ENCODE results near the gene ADCK2. TPM values are rescaled to one million over a fixed set of nuclear protein-coding genes. Genes with fewer than 3 reads are reported as not detected.
A peak's percentile ranks its signal among the peaks of the same experiment; 100 is the strongest.

Gene ADCK2
- total RNA-seq, 4 donors from 2014 or later: 19.2 to 43.5 (median 26.8) TPM

- TF ChIP-seq EP300 (IDR thresholded peaks at IDR 0.05) (no peak), POLR2AphosphoS5 (IDR thresholded peaks at IDR 0.05) (no peak), CTCF (IDR thresholded peaks at IDR 0.05) (no peak), POLR2A (IDR thresholded peaks at IDR 0.05; ENCODE audit: low read depth) (no peak)
- no peak overlapping the region for H3K4me3 ChIP-seq
- peaks cover 27 to 37% (median 31%) of the 10 kb centered on the region in 4 donors for H3K4me1 ChIP-seq
- DNase-seq (ENCODE audit: extremely low spot score): no peak
- intact Hi-C loops (cut with DNase I): loop anchor here (5.0 kb wide), 1 partner anchor 177 kb away; the partner anchor contains the start of gene MKRN1
- H3K9me3 ChIP-seq: no peaks in the 10 kb centered on the region
- no peaks in the 10 kb centered on the region for H3K27me3 ChIP-seq
- H3K36me3 ChIP-seq: no peaks in the 10 kb centered on the region
- 94% methylated on average over 4 of the region's 4 CpGs for WGBS
- peak overlapping the region in 1 of 4 donors; percentile 58 for H3K27ac ChIP-seq (replicated peaks in 1 of 4)
Observed at GRCh38 chr7:140654661-140655060, 18.1 kb upstream of the ADCK2 start.

- Histone ChIP-seq H3K27me3 (no peaks in the 10 kb centered on the region), H3K27ac (replicated peaks in 1 of 4) (peak overlapping the region; percentile 54 to 74 (median 68)), H3K36me3 (no peaks in the 10 kb centered on the region), H3K4me3 (peak overlapping the region in 3 of 4 donors; percentile 38 to 48 (median 42)), H3K9me3 (no peaks in the 10 kb centered on the region), H3K4me1 (peaks cover 27 to 37% (median 31%) of the 10 kb centered on the region in 4 donors)
- TF ChIP-seq EP300 (IDR thresholded peaks at IDR 0.05) (no peak), CTCF (IDR thresholded peaks at IDR 0.05) (no peak), POLR2A (IDR thresholded peaks at IDR 0.05; ENCODE audit: low read depth) (no peak), POLR2AphosphoS5 (IDR thresholded peaks at IDR 0.05) (no peak)
- intact Hi-C loops (cut with DNase I): no loop called here
- WGBS: 96% methylated on average over 14 of the region's 16 CpGs
- DNase-seq (ENCODE audit: extremely low spot score): no peak
Observed at GRCh38 chr7:140655511-140656408, 17.0 kb upstream of the ADCK2 start.

- Histone ChIP-seq H3K27ac (replicated peaks in 1 of 4) (peak overlapping the region; percentile 54 to 74 (median 68)), H3K4me3 (peak overlapping the region; percentile 38 to 48 (median 42)), H3K9me3 (no peaks in the 10 kb centered on the region), H3K36me3 (no peaks in the 10 kb centered on the region), H3K27me3 (no peaks in the 10 kb centered on the region), H3K4me1 (peaks cover 27 to 32% (median 31%) of the 10 kb centered on the region in 4 donors)
- intact Hi-C loops (cut with DNase I): no loop called here
- 47% methylated on average over 10 of the region's 11 CpGs for WGBS
- no peak for DNase-seq (ENCODE audit: extremely low spot score)
- peak in 1 of 2 donors; percentile 46 for TF ChIP-seq POLR2AphosphoS5 (IDR thresholded peaks at IDR 0.05)
- no peak for TF ChIP-seq CTCF (IDR thresholded peaks at IDR 0.05)
- no peak for TF ChIP-seq EP300 (IDR thresholded peaks at IDR 0.05)
- no peak for TF ChIP-seq POLR2A (IDR thresholded peaks at IDR 0.05; ENCODE audit: low read depth)
Observed at GRCh38 chr7:140656548-140657515, 15.9 kb upstream of the ADCK2 start.

- Histone ChIP-seq H3K27me3 (no peaks in the 10 kb centered on the region), H3K4me3 (no peak overlapping the region), H3K4me1 (peaks cover 27 to 32% (median 30%) of the 10 kb centered on the region in 4 donors), H3K9me3 (no peaks in the 10 kb centered on the region), H3K36me3 (no peaks in the 10 kb centered on the region), H3K27ac (replicated peaks in 1 of 4) (no peak overlapping the region)
- intact Hi-C loops (cut with DNase I): no loop called here
- TF ChIP-seq EP300 (IDR thresholded peaks at IDR 0.05) (no peak), POLR2AphosphoS5 (IDR thresholded peaks at IDR 0.05) (no peak), POLR2A (IDR thresholded peaks at IDR 0.05; ENCODE audit: low read depth) (no peak), CTCF (IDR thresholded peaks at IDR 0.05) (no peak)
- WGBS: 86% methylated on average over 9 of the region's 9 CpGs
- no peak for DNase-seq (ENCODE audit: extremely low spot score)
Observed at GRCh38 chr7:140657891-140658290, 14.9 kb upstream of the ADCK2 start.
